ENCODE results near the gene SETX.

Gene SETX

GRCh38 chr9:132370592-132370991 lies 15.8 kb upstream of the SETX start:
- no peak overlapping the region for H3K27ac Mint-ChIP-seq
- CTCF ChIA-PET: no interaction called here
- H3K4me3 Mint-ChIP-seq: no peak overlapping the region
- H3K36me3 Mint-ChIP-seq: peaks cover 15% of the 10 kb centered on the region
- H3K4me1 Mint-ChIP-seq: peaks cover 27% of the 10 kb centered on the region
- no peaks in the 10 kb centered on the region for H3K9me3 Mint-ChIP-seq
- no peaks in the 10 kb centered on the region for H3K27me3 Mint-ChIP-seq
- DNase-seq: no peak

- Mint-ChIP-seq H3K9me3 (no peaks in the 10 kb centered on the region), H3K27me3 (no peaks in the 10 kb centered on the region), H3K4me3 (no peak overlapping the region), H3K4me1 (peaks cover 20% of the 10 kb centered on the region), H3K36me3 (peaks cover 10% of the 10 kb centered on the region), H3K27ac (no peak overlapping the region)
- no peak for DNase-seq
- CTCF ChIA-PET: no interaction called here
Measured at GRCh38 chr9:132369421-132369820, 14.6 kb upstream of the SETX start.

GRCh38 chr9:132367613-132368313 lies 13.0 kb upstream of the SETX start:
- no peaks in the 10 kb centered on the region for H3K27me3 Mint-ChIP-seq
- peaks cover 4% of the 10 kb centered on the region for H3K36me3 Mint-ChIP-seq
- peaks cover 11% of the 10 kb centered on the region for H3K4me1 Mint-ChIP-seq
- H3K4me3 Mint-ChIP-seq: no peak overlapping the region
- DNase-seq: no peak
- H3K27ac Mint-ChIP-seq: no peak overlapping the region
- CTCF ChIA-PET: no interaction called here
- H3K9me3 Mint-ChIP-seq: no peaks in the 10 kb centered on the region

- H3K27me3 Mint-ChIP-seq: no peaks in the 10 kb centered on the region
- no peaks in the 10 kb centered on the region for H3K4me1 Mint-ChIP-seq
- no peak for DNase-seq
- no peaks in the 10 kb centered on the region for H3K9me3 Mint-ChIP-seq
- H3K4me3 Mint-ChIP-seq: no peak overlapping the region
- H3K27ac Mint-ChIP-seq: no peak overlapping the region
- H3K36me3 Mint-ChIP-seq: no peaks in the 10 kb centered on the region
- CTCF ChIA-PET: no interaction called here
Measured at GRCh38 chr9:132366481-132366880, 11.7 kb upstream of the SETX start.

GRCh38 chr9:132365986-132366385 lies 11.2 kb upstream of the SETX start:
- H3K9me3 Mint-ChIP-seq: no peaks in the 10 kb centered on the region
- H3K27ac Mint-ChIP-seq: no peak overlapping the region
- no peak for DNase-seq
- H3K4me1 Mint-ChIP-seq: no peaks in the 10 kb centered on the region
- CTCF ChIA-PET: no interaction called here
- H3K27me3 Mint-ChIP-seq: no peaks in the 10 kb centered on the region
- no peaks in the 10 kb centered on the region for H3K36me3 Mint-ChIP-seq
- no peak overlapping the region for H3K4me3 Mint-ChIP-seq

- no peaks in the 10 kb centered on the region for H3K27me3 Mint-ChIP-seq
Measured at GRCh38 chr9:132364068-132364467, 9.3 kb upstream of the SETX start.

GRCh38 chr9:132357764-132358163 lies 3.0 kb upstream of the SETX start:
- no peak overlapping the region for H3K27ac Mint-ChIP-seq
- peaks cover 17% of the 10 kb centered on the region for H3K4me1 Mint-ChIP-seq
- H3K27me3 Mint-ChIP-seq: peaks cover 7% of the 10 kb centered on the region
- H3K4me3 Mint-ChIP-seq: no peak overlapping the region
- no peaks in the 10 kb centered on the region for H3K9me3 Mint-ChIP-seq
- H3K36me3 Mint-ChIP-seq: peaks cover 15% of the 10 kb centered on the region
- DNase-seq: no peak
- CTCF ChIA-PET: no interaction called here

More at GRCh38 chr9:132364068-132364467, 9.3 kb upstream of the SETX start:
- Mint-ChIP-seq H3K9me3 (no peaks in the 10 kb centered on the region), H3K4me1 (no peaks in the 10 kb centered on the region), H3K27ac (no peak overlapping the region), H3K36me3 (no peaks in the 10 kb centered on the region), H3K4me3 (no peak overlapping the region)
- CTCF ChIA-PET: no interaction called here
- DNase-seq: no peak

GRCh38 chr9:132356324-132356924 lies 1.6 kb upstream of the SETX start:
- Mint-ChIP-seq H3K36me3 (peaks cover 26% of the 10 kb centered on the region), H3K9me3 (no peaks in the 10 kb centered on the region), H3K4me3 (peak overlapping the region; percentile 12), H3K27ac (peak overlapping the region; percentile 45), H3K4me1 (peaks cover 31% of the 10 kb centered on the region), H3K27me3 (peaks cover 7% of the 10 kb centered on the region)
- DNase-seq: no peak
- CTCF ChIA-PET: no interaction called here

- H3K27ac Mint-ChIP-seq: peak overlapping the region; percentile 96
- no peaks in the 10 kb centered on the region for H3K27me3 Mint-ChIP-seq
- peaks cover 50% of the 10 kb centered on the region for H3K36me3 Mint-ChIP-seq
- peaks cover 57% of the 10 kb centered on the region for H3K4me1 Mint-ChIP-seq
- no peak for DNase-seq
- H3K9me3 Mint-ChIP-seq: no peaks in the 10 kb centered on the region
- H3K4me3 Mint-ChIP-seq: peak overlapping the region; percentile 93
- CTCF ChIA-PET: interaction anchor here (1.4 kb wide), 1 partner anchor 83 kb away, joined by 5 read pairs; no protein-coding TSS in a partner anchor
Measured at GRCh38 chr9:132351404-132352045, 3.3 kb downstream of the SETX start.

- no peaks in the 10 kb centered on the region for H3K9me3 Mint-ChIP-seq
- peak; percentile 49 for DNase-seq
- CTCF ChIA-PET: interaction anchor here (1.4 kb wide), 1 partner anchor 82 kb away, joined by 5 read pairs; no protein-coding TSS in a partner anchor
- no peaks in the 10 kb centered on the region for H3K27me3 Mint-ChIP-seq
- H3K4me3 Mint-ChIP-seq: peak overlapping the region; percentile 93
- peaks cover 57% of the 10 kb centered on the region for H3K4me1 Mint-ChIP-seq
- peaks cover 56% of the 10 kb centered on the region for H3K36me3 Mint-ChIP-seq
- H3K27ac Mint-ChIP-seq: peak overlapping the region; percentile 96
Measured at GRCh38 chr9:132350861-132351315, 3.9 kb downstream of the SETX start.

- CTCF ChIA-PET: no interaction called here
- Mint-ChIP-seq H3K4me1 (peaks cover 49% of the 10 kb centered on the region), H3K27ac (peak overlapping the region; percentile 76), H3K9me3 (no peaks in the 10 kb centered on the region), H3K36me3 (peaks cover 61% of the 10 kb centered on the region), H3K4me3 (no peak overlapping the region), H3K27me3 (no peaks in the 10 kb centered on the region)
- no peak for DNase-seq
Measured at GRCh38 chr9:132348676-132349075, 6.1 kb downstream of the SETX start.

GRCh38 chr9:132346177-132346576 lies 8.6 kb downstream of the SETX start:
- Mint-ChIP-seq H3K9me3 (no peaks in the 10 kb centered on the region), H3K36me3 (peaks cover 60% of the 10 kb centered on the region), H3K27ac (no peak overlapping the region), H3K27me3 (no peaks in the 10 kb centered on the region), H3K4me3 (no peak overlapping the region), H3K4me1 (peaks cover 26% of the 10 kb centered on the region)
- no peak for DNase-seq
- CTCF ChIA-PET: no interaction called here

- DNase-seq: no peak
- Mint-ChIP-seq H3K4me3 (no peak overlapping the region), H3K36me3 (peaks cover 61% of the 10 kb centered on the region), H3K27ac (no peak overlapping the region), H3K9me3 (no peaks in the 10 kb centered on the region), H3K27me3 (no peaks in the 10 kb centered on the region), H3K4me1 (peaks cover 10% of the 10 kb centered on the region)
- CTCF ChIA-PET: no interaction called here
Measured at GRCh38 chr9:132341177-132341840, 13.5 kb downstream of the SETX start.

GRCh38 chr9:132334364-132334763 lies 20.4 kb downstream of the SETX start:
- Mint-ChIP-seq H3K27ac (no peak overlapping the region), H3K4me1 (peaks cover 6% of the 10 kb centered on the region), H3K36me3 (peaks cover 72% of the 10 kb centered on the region)

More at GRCh38 chr9:132334364-132334763, 20.4 kb downstream of the SETX start:
- H3K9me3 Mint-ChIP-seq: no peaks in the 10 kb centered on the region
- no peaks in the 10 kb centered on the region for H3K27me3 Mint-ChIP-seq
- CTCF ChIA-PET: no interaction called here
- DNase-seq: no peak
- no peak overlapping the region for H3K4me3 Mint-ChIP-seq

Measured in activated naive CD4-positive, alpha-beta T cell treated with anti-CD3 and anti-CD28 coated beads, Interleukin-2, amount 10 ng/mL, durations not matched to agents 7 days and 5 days (primary cell).